AG09309 (cell line): ENCODE results near the gene CDKN2D.
"Not testable (repeated sequence)": the region's sequence is repeated elsewhere in the genome, so short reads cannot be mapped to it uniquely, and the experiment has no call there.

Experiments
- DNase-seq: peaks from one replicate; pipeline ENCODE4 v3.0.0-alpha.2; 2010; ENCODE audit warnings: low read depth
- H3K4me3 ChIP-seq: 2 replicates; pipeline ENCODE4 v1.5.1; 2011; ENCODE audit warnings: mild to moderate bottlenecking, low read depth, low read length, moderate library complexity; ENCODE audit not compliant: control insufficient read depth
- CTCF ChIP-seq: IDR thresholded peaks from 2 replicates; pipeline ENCODE4 v1.5.1; 2011; ENCODE audit warnings: mild to moderate bottlenecking, low read depth, low read length, inconsistent platforms; ENCODE audit not compliant: insufficient read depth, control insufficient read depth; ENCODE audit errors: missing control alignments

Gene CDKN2D

GRCh38 chr19:10544242-10544752 lies 24.5 kb downstream of the CDKN2D start:
- no peak for TF ChIP-seq CTCF
- DNase-seq: no peak
- H3K4me3 ChIP-seq: peak overlapping the region; percentile 80

- TF ChIP-seq CTCF: no peak
- peak within 1 kb of the TSS; percentile 80 for H3K4me3 ChIP-seq
- no peak for DNase-seq
Measured at GRCh38 chr19:10543420-10544241, 25.1 kb downstream of the CDKN2D start, which contains the start of gene ATG4D. Gene ATG4D, plus strand, starts transcription at chr19:10543904. Its CDS starts 187 bp downstream, at chr19:10544091.

GRCh38 chr19:10543059-10543419 lies 25.7 kb downstream of the CDKN2D start:
- DNase-seq: no peak
- TF ChIP-seq CTCF: no peak
- H3K4me3 ChIP-seq: no peak overlapping the region; the same call in 1 of the 2 replicates

DNA sequence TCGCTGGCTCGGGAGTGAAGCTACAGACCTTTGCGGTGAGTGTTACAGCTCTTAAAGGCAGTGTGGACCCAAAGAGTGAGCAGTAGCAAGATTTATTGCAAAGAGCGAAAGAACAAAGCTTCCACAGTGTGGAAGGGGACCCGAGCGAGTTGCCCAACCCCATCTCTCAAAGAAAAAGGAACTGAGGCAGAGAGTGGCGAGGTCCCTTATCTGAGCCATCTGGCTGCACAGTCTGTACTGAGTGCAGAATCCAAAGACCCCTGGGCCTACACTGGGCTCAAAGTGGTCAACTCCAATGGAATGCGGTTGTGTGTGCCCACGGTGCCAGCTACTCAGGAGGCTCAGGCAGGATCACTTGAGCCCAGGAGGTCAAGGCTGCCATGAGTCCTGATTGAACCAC lies 29.8 kb downstream of the CDKN2D start:
- not testable (repeated sequence) for DNase-seq, H3K4me3 ChIP-seq

DNA sequence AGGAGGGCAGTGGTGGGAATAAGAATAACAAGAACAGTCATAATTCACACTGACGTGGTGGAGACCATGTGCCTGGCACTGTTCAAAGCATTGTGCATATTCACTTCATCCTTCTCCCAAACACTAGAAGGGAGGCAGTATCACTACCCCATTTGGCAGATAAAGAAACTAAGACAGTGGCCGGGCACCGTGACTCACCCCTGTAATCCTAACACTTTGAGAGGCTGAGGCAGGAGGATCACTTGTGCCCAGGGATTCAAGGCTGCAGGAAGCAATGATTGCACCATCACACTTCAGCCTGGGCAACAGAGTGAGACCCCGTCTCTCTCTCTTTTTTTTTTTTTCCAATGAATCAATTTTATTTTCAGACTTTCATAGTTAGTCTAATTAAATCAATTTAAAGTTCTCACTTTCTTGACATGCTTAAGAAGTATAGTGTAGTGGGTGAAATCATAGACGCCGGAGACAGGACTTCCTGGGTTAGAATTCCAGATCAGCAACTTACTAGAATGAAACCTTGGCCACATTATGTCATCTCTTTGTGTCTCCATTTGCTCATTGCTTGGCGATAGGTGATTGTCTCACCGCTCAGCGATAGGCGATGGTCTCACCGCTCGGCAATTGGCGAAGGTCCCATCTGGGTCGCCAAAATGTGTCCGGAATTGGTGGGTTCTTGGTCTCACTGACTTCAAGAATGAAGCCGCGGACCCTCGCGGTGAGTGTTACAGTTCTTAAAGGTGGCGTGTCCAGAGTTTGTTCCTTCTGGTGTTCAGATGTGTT lies 30.4 kb downstream of the CDKN2D start:
- no peak for DNase-seq
- no peak for TF ChIP-seq CTCF
- H3K4me3 ChIP-seq: no peak overlapping the region

GRCh38 chr19:10537668-10538067 lies 31.1 kb downstream of the CDKN2D start:
- no peak for DNase-seq
- TF ChIP-seq CTCF: no peak
- H3K4me3 ChIP-seq: no peak overlapping the region

DNA sequence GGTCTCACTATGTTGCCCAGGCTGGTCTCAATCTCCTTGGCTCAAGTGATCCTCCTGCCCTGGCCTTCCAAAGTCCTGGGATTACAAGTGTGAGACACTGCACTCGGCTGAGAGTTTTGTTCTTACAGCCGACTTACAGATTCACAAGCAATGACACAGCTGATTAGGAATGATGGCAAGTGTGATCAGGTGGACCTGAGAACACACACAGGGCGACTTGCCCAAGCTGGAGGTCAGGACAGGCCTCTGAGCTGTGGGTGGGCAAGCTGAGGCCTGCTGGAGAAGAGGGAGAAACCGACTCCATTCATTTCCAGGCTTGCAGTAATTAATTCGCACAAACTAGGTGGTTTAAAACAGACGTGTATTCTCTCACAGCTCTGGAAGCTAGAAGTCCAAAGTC lies 33.2 kb downstream of the CDKN2D start:
- H3K4me3 ChIP-seq: no peak overlapping the region
- no peak for DNase-seq
- no peak for TF ChIP-seq CTCF
